Activated CD4-positive, alpha-beta T cell treated with anti-CD3 and anti-CD28 coated beads, Interleukin-2, amount 10 ng/mL, durations not matched to agents 24 days and 14 days (primary cell): ENCODE measurements around the gene PLXNA2. TPM values are rescaled to one million over a fixed set of nuclear protein-coding genes. Genes with fewer than 3 reads are reported as not detected.

Experiments used
- DNase-seq: peaks from one replicate; pipeline ENCODE4 v3.0.0; 2022
- H3K27ac Mint-ChIP-seq: one replicate; pipeline ENCODE4 v1.8.0; 2022; ENCODE audit warnings: mild to moderate bottlenecking, mixed read lengths
- H3K27me3 Mint-ChIP-seq: one replicate; pipeline ENCODE4 v1.8.0; 2022; ENCODE audit warnings: mixed read lengths
- H3K36me3 Mint-ChIP-seq: one replicate; pipeline ENCODE4 v1.8.0; 2022; ENCODE audit warnings: low read depth, mild to moderate bottlenecking, mixed read lengths
- H3K4me1 Mint-ChIP-seq: one replicate; pipeline ENCODE4 v1.8.0; 2021; ENCODE audit warnings: mixed read lengths
- H3K4me3 Mint-ChIP-seq: one replicate; pipeline ENCODE4 v1.8.0; 2022; ENCODE audit warnings: mild to moderate bottlenecking, moderate library complexity, mixed read lengths
- H3K9me3 Mint-ChIP-seq: one replicate; pipeline ENCODE4 v1.8.0; 2021; ENCODE audit warnings: mixed read lengths
- intact Hi-C: fragments of 100-400 bp; cut with micrococcal nuclease; formaldehyde crosslinking; loops from one replicate; pipeline ENCODE4 v1.15.1; 2023
- total RNA-seq: library from RNA; stranded (reverse); gene quantifications from 2 replicates; pipeline ENCODE4 v1.2.3, GENCODE V29; 2022

The PLXNA2 gene
- total RNA-seq, 1 donor from 2014 or later = not detected

DNA sequence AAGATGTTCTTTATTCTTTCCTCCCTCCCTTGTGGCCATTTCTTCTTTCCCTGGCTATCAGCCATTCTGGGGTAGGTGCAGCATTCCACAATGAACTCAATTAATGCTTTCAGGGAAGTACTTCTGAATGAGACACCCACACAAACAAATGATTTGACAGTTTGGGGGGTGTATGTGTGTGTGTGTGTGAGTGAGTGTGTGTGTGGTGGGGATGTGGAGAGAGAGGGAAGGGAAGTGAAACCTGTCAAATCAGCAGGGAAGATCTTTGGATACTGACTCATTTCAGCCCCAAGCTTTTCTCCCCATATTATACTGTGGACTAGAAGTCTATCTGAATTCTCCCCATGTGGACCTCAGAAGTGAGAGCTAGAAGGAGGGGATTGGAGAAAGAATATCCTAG is 178.3 kb downstream of the PLXNA2 start:
- Mint-ChIP-seq H3K27ac (no peak overlapping the region), H3K4me3 (no peak overlapping the region), H3K9me3 (no peaks in the 10 kb centered on the region), H3K27me3 (peaks cover 8% of the 10 kb centered on the region), H3K4me1 (no peaks in the 10 kb centered on the region), H3K36me3 (no peaks in the 10 kb centered on the region)
- intact Hi-C loops = no loop called here
- DNase-seq = no peak

DNA sequence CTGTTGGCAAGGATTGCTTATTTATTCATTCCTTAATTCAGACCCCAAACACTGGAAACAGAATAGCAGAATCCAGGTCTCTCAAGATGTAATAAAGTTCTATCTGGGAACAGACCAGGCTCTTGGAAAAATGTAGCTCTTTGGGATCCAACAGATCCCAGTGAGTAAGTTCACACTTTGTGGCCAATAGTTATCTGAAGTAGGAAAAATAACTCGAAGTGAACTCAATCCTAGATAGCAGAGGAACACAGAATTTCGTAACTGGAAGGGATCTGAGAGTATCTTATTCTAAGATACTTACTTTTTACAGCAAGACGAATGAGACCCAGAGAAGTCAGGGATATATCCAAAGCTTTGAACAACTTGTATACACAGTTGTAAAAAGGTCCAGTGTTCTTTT is 182.6 kb downstream of the PLXNA2 start:
- Mint-ChIP-seq H3K9me3 (no peaks in the 10 kb centered on the region), H3K4me1 (no peaks in the 10 kb centered on the region), H3K36me3 (no peaks in the 10 kb centered on the region), H3K4me3 (no peak overlapping the region), H3K27me3 (peaks cover 2% of the 10 kb centered on the region), H3K27ac (no peak overlapping the region)
- DNase-seq = no peak
- intact Hi-C loops = no loop called here

GRCh38 chr1:208061118-208061517 is 183.1 kb downstream of the PLXNA2 start:
- Mint-ChIP-seq H3K4me3 (no peak overlapping the region), H3K36me3 (no peaks in the 10 kb centered on the region), H3K4me1 (no peaks in the 10 kb centered on the region), H3K27ac (no peak overlapping the region), H3K27me3 (peaks cover 4% of the 10 kb centered on the region), H3K9me3 (no peaks in the 10 kb centered on the region)
- intact Hi-C loops = no loop called here
- no peak for DNase-seq

- Mint-ChIP-seq H3K27me3 (peaks cover 8% of the 10 kb centered on the region), H3K4me3 (no peak overlapping the region), H3K27ac (no peak overlapping the region), H3K9me3 (no peaks in the 10 kb centered on the region), H3K4me1 (no peaks in the 10 kb centered on the region), H3K36me3 (no peaks in the 10 kb centered on the region)
- intact Hi-C loops = no loop called here
- no peak for DNase-seq
These were observed 183.8 kb downstream of the PLXNA2 start for GRCh38 chr1:208060215-208060869.

- H3K4me3 Mint-ChIP-seq = no peak overlapping the region
- intact Hi-C loops = no loop called here
- H3K4me1 Mint-ChIP-seq = no peaks in the 10 kb centered on the region
- no peak for DNase-seq
- H3K27ac Mint-ChIP-seq = no peak overlapping the region
- H3K36me3 Mint-ChIP-seq = no peaks in the 10 kb centered on the region
- H3K27me3 Mint-ChIP-seq = peaks cover 14% of the 10 kb centered on the region
- no peaks in the 10 kb centered on the region for H3K9me3 Mint-ChIP-seq
These were observed 184.7 kb downstream of the PLXNA2 start for GRCh38 chr1:208059409-208060001.

DNA sequence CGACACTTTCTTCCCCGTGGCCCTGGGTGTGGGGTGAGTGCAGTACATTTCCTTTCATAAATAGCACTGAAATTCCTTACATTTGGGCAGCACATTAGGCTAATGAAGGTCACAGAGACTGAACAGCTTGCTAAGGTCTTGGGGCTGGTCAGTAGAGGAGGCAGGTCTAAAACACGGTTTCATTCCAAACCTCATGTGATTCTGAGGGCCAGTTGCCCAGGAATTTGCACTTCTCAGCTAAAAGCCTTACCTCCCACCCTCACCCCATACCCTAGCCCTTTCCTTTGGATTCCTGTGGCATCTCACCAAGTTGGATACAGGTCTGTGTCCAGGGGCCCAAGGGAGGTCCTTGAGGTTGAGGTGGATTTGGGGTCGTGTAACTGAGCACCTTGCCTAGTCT is 185.4 kb downstream of the PLXNA2 start:
- intact Hi-C loops = no loop called here
- Mint-ChIP-seq H3K27me3 (peaks cover 14% of the 10 kb centered on the region), H3K36me3 (no peaks in the 10 kb centered on the region), H3K4me1 (no peaks in the 10 kb centered on the region), H3K9me3 (no peaks in the 10 kb centered on the region), H3K4me3 (no peak overlapping the region), H3K27ac (no peak overlapping the region)
- DNase-seq = no peak

DNA sequence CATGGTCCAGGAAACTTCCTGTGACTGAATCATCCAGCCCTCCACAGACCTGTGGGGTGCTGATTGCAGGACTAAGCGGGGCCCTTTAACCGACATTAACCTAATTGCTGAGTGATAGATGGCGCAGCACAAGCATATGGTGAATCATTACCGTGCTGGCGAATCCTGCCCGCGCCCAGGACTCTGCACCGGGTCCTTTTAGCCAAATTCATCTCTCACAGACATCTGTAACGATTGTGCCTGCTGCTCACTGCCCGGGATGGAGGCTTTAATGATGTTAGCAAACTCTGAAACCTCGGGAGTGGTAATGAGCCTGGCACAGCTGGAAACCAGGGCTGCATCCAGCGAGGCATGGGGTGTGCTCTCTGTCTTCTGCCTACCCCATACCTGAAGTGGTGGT is 185.9 kb downstream of the PLXNA2 start:
- intact Hi-C loops = no loop called here
- no peaks in the 10 kb centered on the region for H3K4me1 Mint-ChIP-seq
- H3K27me3 Mint-ChIP-seq = peaks cover 14% of the 10 kb centered on the region
- H3K4me3 Mint-ChIP-seq = no peak overlapping the region
- H3K36me3 Mint-ChIP-seq = no peaks in the 10 kb centered on the region
- no peak for DNase-seq
- H3K9me3 Mint-ChIP-seq = no peaks in the 10 kb centered on the region
- no peak overlapping the region for H3K27ac Mint-ChIP-seq

- Mint-ChIP-seq H3K27ac (no peak overlapping the region), H3K4me3 (no peak overlapping the region), H3K27me3 (peaks cover 16% of the 10 kb centered on the region), H3K4me1 (no peaks in the 10 kb centered on the region), H3K36me3 (no peaks in the 10 kb centered on the region), H3K9me3 (no peaks in the 10 kb centered on the region)
- no peak for DNase-seq
- intact Hi-C loops = no loop called here
These were observed 187.1 kb downstream of the PLXNA2 start for GRCh38 chr1:208057056-208057455.

- no peak overlapping the region for H3K27ac Mint-ChIP-seq
- intact Hi-C loops = no loop called here
- no peaks in the 10 kb centered on the region for H3K4me1 Mint-ChIP-seq
- DNase-seq = no peak
- H3K36me3 Mint-ChIP-seq = no peaks in the 10 kb centered on the region
- H3K9me3 Mint-ChIP-seq = no peaks in the 10 kb centered on the region
- H3K27me3 Mint-ChIP-seq = peaks cover 19% of the 10 kb centered on the region
- no peak overlapping the region for H3K4me3 Mint-ChIP-seq
These were observed 188.6 kb downstream of the PLXNA2 start for GRCh38 chr1:208055535-208055934.

DNA sequence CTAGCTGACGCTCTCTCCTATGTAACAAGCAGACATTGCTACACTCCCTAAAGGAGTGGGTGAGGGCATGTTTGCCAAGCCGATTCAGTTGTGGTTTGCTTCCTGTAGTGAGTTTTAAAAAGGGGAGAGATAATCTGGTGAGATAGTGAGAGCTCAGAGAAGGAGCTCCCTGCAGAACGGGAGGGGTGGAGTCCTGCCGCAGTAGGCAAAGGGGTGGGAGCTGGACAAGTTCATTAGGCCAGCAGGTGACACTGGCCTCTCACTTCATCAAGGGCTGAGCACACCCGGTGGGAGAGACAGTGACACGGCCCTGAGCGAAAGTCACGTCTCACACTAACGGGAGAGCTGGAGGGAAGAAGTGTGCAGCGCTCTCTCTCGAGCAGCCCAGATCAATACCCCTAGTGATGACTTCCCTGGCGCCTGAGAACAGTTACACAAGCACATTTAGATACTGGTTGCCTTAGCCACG is 189.2 kb downstream of the PLXNA2 start:
- Mint-ChIP-seq H3K27me3 (peaks cover 19% of the 10 kb centered on the region), H3K9me3 (no peaks in the 10 kb centered on the region), H3K4me1 (no peaks in the 10 kb centered on the region), H3K27ac (no peak overlapping the region), H3K36me3 (no peaks in the 10 kb centered on the region), H3K4me3 (no peak overlapping the region)
- DNase-seq = no peak
- intact Hi-C loops = no loop called here

DNA sequence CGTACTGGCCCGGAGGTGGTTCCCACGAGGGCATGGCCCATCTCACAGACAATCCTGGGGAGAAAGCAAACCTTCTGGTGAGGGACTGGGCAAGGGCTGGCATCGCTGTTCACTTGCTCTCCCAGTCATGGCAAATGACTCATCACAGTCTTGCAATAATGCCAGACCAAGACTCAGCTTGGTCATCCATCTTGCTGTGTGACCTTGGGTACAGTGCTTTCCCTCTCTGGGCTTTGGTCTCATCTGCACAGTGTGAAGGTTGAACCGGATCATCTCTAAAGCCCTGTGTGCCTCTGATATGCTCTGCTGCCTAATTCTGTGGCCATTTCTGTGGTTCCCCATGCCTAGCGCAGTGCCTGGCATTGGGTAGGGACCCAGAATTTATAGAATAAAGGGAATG is 189.7 kb downstream of the PLXNA2 start:
- Mint-ChIP-seq H3K4me3 (no peak overlapping the region), H3K36me3 (no peaks in the 10 kb centered on the region), H3K27ac (no peak overlapping the region), H3K9me3 (no peaks in the 10 kb centered on the region), H3K27me3 (peaks cover 19% of the 10 kb centered on the region), H3K4me1 (no peaks in the 10 kb centered on the region)
- DNase-seq = no peak
- intact Hi-C loops = no loop called here

DNA sequence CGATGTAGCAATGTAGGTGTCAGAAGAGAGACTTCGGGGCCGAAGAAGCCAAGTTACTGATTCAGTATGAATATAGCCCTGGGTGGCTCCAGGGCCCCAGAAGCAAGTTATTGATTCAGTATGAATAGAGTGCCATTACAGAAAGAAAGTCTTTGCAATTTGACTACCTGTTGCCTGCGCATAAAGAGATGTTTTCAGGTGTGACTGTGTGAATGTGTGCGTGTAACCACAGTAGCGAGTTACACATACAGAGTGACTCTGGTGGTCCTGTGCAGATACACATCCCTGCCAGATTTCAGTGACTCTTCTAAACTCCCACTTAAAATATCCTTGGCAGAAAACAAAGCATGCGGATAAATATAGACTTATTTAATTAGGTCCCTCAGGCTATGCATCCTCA is 190.5 kb downstream of the PLXNA2 start:
- H3K4me1 Mint-ChIP-seq = peaks cover 4% of the 10 kb centered on the region
- H3K9me3 Mint-ChIP-seq = no peaks in the 10 kb centered on the region
- DNase-seq = no peak
- intact Hi-C loops = no loop called here
- no peaks in the 10 kb centered on the region for H3K36me3 Mint-ChIP-seq
- no peak overlapping the region for H3K27ac Mint-ChIP-seq
- H3K27me3 Mint-ChIP-seq = peaks cover 19% of the 10 kb centered on the region
- no peak overlapping the region for H3K4me3 Mint-ChIP-seq

GRCh38 chr1:208052926-208053407 is 191.2 kb downstream of the PLXNA2 start:
- H3K27me3 Mint-ChIP-seq = peaks cover 19% of the 10 kb centered on the region
- intact Hi-C loops = no loop called here
- H3K4me1 Mint-ChIP-seq = peaks cover 4% of the 10 kb centered on the region
- H3K9me3 Mint-ChIP-seq = no peaks in the 10 kb centered on the region
- no peaks in the 10 kb centered on the region for H3K36me3 Mint-ChIP-seq
- no peak for DNase-seq
- no peak overlapping the region for H3K4me3 Mint-ChIP-seq
- no peak overlapping the region for H3K27ac Mint-ChIP-seq

DNA sequence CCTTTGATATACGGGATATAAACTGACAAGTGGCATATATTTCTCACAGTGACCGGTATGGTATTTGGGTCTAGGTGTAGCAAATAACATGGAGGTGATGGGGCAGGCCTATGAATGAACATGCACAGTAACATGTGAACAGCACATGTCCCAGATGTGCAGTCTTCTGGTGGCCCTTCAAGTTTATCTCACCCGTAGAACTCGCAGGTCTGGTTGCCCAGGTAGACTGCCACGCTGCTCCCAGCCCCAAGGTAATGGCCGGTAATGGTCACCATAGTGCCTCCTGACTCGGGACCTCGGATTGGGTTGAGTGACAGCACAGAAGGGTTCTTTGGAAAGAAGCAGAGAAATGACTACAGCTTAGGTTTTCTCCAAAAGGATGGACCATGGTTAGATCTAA is 192.0 kb downstream of the PLXNA2 start:
- H3K27me3 Mint-ChIP-seq = peaks cover 19% of the 10 kb centered on the region
- no peaks in the 10 kb centered on the region for H3K36me3 Mint-ChIP-seq
- no peak overlapping the region for H3K4me3 Mint-ChIP-seq
- H3K9me3 Mint-ChIP-seq = no peaks in the 10 kb centered on the region
- H3K27ac Mint-ChIP-seq = no peak overlapping the region
- no peak for DNase-seq
- H3K4me1 Mint-ChIP-seq = peaks cover 4% of the 10 kb centered on the region
- intact Hi-C loops = no loop called here

- Mint-ChIP-seq H3K27ac (no peak overlapping the region), H3K9me3 (no peaks in the 10 kb centered on the region), H3K36me3 (no peaks in the 10 kb centered on the region), H3K4me3 (no peak overlapping the region), H3K27me3 (peaks cover 19% of the 10 kb centered on the region), H3K4me1 (peaks cover 4% of the 10 kb centered on the region)
- intact Hi-C loops = no loop called here
- DNase-seq = no peak
These were observed 192.5 kb downstream of the PLXNA2 start for GRCh38 chr1:208051651-208052050.
